Smooth muscle cell (in vitro differentiated cells): ENCODE data around the gene DIDO1. TPM values are rescaled to one million over a fixed set of nuclear protein-coding genes. Genes with fewer than 3 reads are reported as not detected.

ENCODE experiments used
- DNase-seq: peaks from one replicate; lab custom pipeline; 2025; ENCODE audit not compliant: unreplicated experiment; lab: John Stamatoyannopoulos, UW
- H2AFZ ChIP-seq: fragments of 200-600 bp; sonication (generic); 2 replicates; pipeline ENCODE4 v1.6.0; 2016; ENCODE audit warnings: antibody characterized with exemption, low read depth, mild to moderate bottlenecking
- H3F3A ChIP-seq: fragments of 200-600 bp; sonication (generic); 2 replicates; pipeline ENCODE4 v1.6.0; 2017; ENCODE audit warnings: antibody characterized with exemption, low read depth
- H3K27ac ChIP-seq: fragments of 200-600 bp; sonication (generic); 2 replicates; pipeline ENCODE4 v1.5.1; 2016; ENCODE audit warnings: low read depth, mild to moderate bottlenecking
- H3K27me3 ChIP-seq: fragments of 200-600 bp; sonication (generic); 2 replicates; pipeline ENCODE4 v1.6.1; 2016; ENCODE audit warnings: low read depth, mild to moderate bottlenecking
- H3K36me3 ChIP-seq: fragments of 200-600 bp; sonication (generic); 2 replicates; pipeline ENCODE4 v1.5.1; 2016; ENCODE audit warnings: low read depth
- H3K4me1 ChIP-seq: fragments of 200-600 bp; sonication (generic); 2 replicates; pipeline ENCODE4 v1.5.1; 2016; ENCODE audit warnings: low read depth
- H3K4me2 ChIP-seq: fragments of 200-600 bp; sonication (generic); 2 replicates; pipeline ENCODE4 v1.6.0; 2016; ENCODE audit warnings: mild to moderate bottlenecking
- H3K4me3 ChIP-seq: fragments of 200-600 bp; sonication (generic); 2 replicates; pipeline ENCODE4 v1.5.1; 2016; ENCODE audit warnings: mild to moderate bottlenecking
- H3K79me2 ChIP-seq: fragments of 200-600 bp; sonication (generic); 2 replicates; pipeline ENCODE4 v1.6.0; 2016; ENCODE audit warnings: low read depth, mild to moderate bottlenecking
- H3K9ac ChIP-seq: fragments of 200-600 bp; sonication (generic); 2 replicates; pipeline ENCODE4 v1.6.0; 2016; ENCODE audit warnings: low read depth
- H3K9me3 ChIP-seq: fragments of 200-600 bp; sonication (generic); replicated peaks from 2 replicates; pipeline ENCODE4 v1.5.1; 2016; ENCODE audit warnings: low read depth
- H4K20me1 ChIP-seq: fragments of 200-600 bp; sonication (generic); 2 replicates; pipeline ENCODE4 v1.6.0; 2016; ENCODE audit warnings: low read depth
- WGBS: methylation state at CpG from one replicate; pipeline ENCODE4 v1.1.7; 2016; ENCODE audit warnings: low lambda C conversion rate; 5-methylcytosine and 5-hydroxymethylcytosine counted together
- polyA plus RNA-seq: library from polyadenylated mRNA; unstranded; fragments of >200 nt; fragmentation: Nextera tagmentation; extraction: Ambion mirVana; gene quantifications from 2 replicates; pipeline ENCODE4 v1.2.1, GENCODE V29; 2016
- total RNA-seq: library from RNA; depleted of rRNA; stranded (reverse); fragments of >200 nt; gene quantifications from 2 replicates; pipeline ENCODE4 v1.2.3, GENCODE V29; 2014
- TF ChIP-seq, protein P1 (sequence below): fragments of 200-600 bp; sonication (generic); IDR thresholded peaks from 2 replicates; pipeline ENCODE4 v1.5.1; 2017; ENCODE audit warnings: borderline replicate concordance, mild to moderate bottlenecking, antibody characterized with exemption; ENCODE audit not compliant: insufficient read depth, poor library complexity, severe bottlenecking

DIDO1 gene
- total and polyA plus RNA-seq, 2 experiments from 2014 or later = 16.0 to 25.8 TPM

DNA sequence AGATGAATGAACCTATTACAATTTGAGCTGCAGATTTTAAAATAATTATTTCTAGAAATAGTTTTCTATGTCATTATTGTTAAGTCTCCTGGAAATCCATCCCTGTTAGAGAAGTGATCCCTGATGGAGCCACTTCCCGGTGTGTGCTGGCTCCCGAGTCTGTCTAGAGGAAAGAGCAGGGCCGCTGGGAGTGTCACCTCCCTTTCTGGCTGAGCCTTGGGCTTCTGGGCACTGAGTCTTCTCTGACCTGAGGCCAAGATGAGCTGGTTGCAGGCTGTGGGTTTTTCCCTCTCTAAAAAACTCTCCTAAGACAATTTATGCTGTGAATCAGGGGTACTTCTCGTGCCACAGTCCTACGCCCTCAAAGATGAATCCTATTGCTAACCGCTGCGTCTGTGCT is 35.9 kb downstream of the DIDO1 start:
- peaks cover 9% of the 10 kb centered on the region for H3F3A ChIP-seq
- H3K4me2 ChIP-seq = no peak overlapping the region
- no peak for DNase-seq
- no peak overlapping the region for H2AFZ ChIP-seq
- peaks cover 9% of the 10 kb centered on the region for H3K79me2 ChIP-seq
- H3K4me3 ChIP-seq = no peak overlapping the region
- TF ChIP-seq, protein P1, sequence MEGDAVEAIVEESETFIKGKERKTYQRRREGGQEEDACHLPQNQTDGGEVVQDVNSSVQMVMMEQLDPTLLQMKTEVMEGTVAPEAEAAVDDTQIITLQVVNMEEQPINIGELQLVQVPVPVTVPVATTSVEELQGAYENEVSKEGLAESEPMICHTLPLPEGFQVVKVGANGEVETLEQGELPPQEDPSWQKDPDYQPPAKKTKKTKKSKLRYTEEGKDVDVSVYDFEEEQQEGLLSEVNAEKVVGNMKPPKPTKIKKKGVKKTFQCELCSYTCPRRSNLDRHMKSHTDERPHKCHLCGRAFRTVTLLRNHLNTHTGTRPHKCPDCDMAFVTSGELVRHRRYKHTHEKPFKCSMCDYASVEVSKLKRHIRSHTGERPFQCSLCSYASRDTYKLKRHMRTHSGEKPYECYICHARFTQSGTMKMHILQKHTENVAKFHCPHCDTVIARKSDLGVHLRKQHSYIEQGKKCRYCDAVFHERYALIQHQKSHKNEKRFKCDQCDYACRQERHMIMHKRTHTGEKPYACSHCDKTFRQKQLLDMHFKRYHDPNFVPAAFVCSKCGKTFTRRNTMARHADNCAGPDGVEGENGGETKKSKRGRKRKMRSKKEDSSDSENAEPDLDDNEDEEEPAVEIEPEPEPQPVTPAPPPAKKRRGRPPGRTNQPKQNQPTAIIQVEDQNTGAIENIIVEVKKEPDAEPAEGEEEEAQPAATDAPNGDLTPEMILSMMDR = no peak
- no peaks in the 10 kb centered on the region for H3K9me3 ChIP-seq
- 97% methylated on average over 7 of the region's 7 CpGs for WGBS
- no peaks in the 10 kb centered on the region for H3K27me3 ChIP-seq
- H4K20me1 ChIP-seq = peaks cover 14% of the 10 kb centered on the region
- H3K27ac ChIP-seq = no peak overlapping the region
- H3K4me1 ChIP-seq = no peaks in the 10 kb centered on the region
- peaks cover 10% of the 10 kb centered on the region for H3K36me3 ChIP-seq
- H3K9ac ChIP-seq = no peak overlapping the region

- Histone ChIP-seq H3K9me3 (no peaks in the 10 kb centered on the region), H3K9ac (no peak overlapping the region), H2AFZ (no peak overlapping the region), H3K27ac (no peak overlapping the region), H3K79me2 (peaks cover 9% of the 10 kb centered on the region), H4K20me1 (peaks cover 14% of the 10 kb centered on the region), H3K4me1 (no peaks in the 10 kb centered on the region), H3F3A (peaks cover 9% of the 10 kb centered on the region), H3K4me3 (no peak overlapping the region), H3K27me3 (no peaks in the 10 kb centered on the region), H3K36me3 (peaks cover 10% of the 10 kb centered on the region), H3K4me2 (no peak overlapping the region)
- TF ChIP-seq, protein P1 = no peak
- DNase-seq = no peak
- WGBS = 99% methylated on average over 9 of the region's 9 CpGs
These were observed 36.4 kb downstream of the DIDO1 start for GRCh38 chr20:62889871-62890270.

DNA sequence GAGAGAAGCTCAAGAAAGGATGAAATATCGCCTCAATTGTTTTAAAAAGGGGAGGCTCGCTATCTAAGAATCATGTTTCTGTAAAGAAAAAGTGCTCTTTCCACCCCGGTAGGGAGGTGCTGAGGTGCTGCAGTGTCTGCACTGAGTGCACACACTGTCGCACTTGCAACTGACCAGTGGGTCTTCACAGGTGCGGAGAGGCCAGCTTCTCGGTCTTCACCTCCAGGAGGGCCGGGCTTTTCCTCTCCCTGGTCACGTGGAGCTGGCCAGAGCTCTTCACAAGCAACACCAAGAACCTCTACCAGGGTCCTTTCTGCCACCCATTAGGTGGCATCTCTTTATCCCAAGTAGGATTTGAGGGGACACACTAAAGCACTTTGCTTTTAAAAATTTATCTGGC is 36.9 kb downstream of the DIDO1 start:
- no peaks in the 10 kb centered on the region for H3K9me3 ChIP-seq
- H3K36me3 ChIP-seq = peaks cover 10% of the 10 kb centered on the region
- no peak for DNase-seq
- peaks cover 9% of the 10 kb centered on the region for H3F3A ChIP-seq
- H3K4me1 ChIP-seq = no peaks in the 10 kb centered on the region
- H3K4me2 ChIP-seq = no peak overlapping the region
- 97% methylated on average over 8 of the region's 8 CpGs for WGBS
- H3K4me3 ChIP-seq = no peak overlapping the region
- no peaks in the 10 kb centered on the region for H3K27me3 ChIP-seq
- TF ChIP-seq, protein P1 = no peak
- H2AFZ ChIP-seq = no peak overlapping the region
- no peak overlapping the region for H3K27ac ChIP-seq
- no peak overlapping the region for H3K9ac ChIP-seq
- peaks cover 9% of the 10 kb centered on the region for H3K79me2 ChIP-seq
- H4K20me1 ChIP-seq = peaks cover 14% of the 10 kb centered on the region

- Histone ChIP-seq H3K27ac (no peak overlapping the region), H3K36me3 (peaks cover 10% of the 10 kb centered on the region), H3K4me2 (no peak overlapping the region), H3F3A (peaks cover 9% of the 10 kb centered on the region), H3K9me3 (no peaks in the 10 kb centered on the region), H3K27me3 (no peaks in the 10 kb centered on the region), H3K4me1 (no peaks in the 10 kb centered on the region), H3K9ac (no peak overlapping the region), H3K79me2 (peaks cover 9% of the 10 kb centered on the region), H2AFZ (no peak overlapping the region), H4K20me1 (peaks cover 14% of the 10 kb centered on the region), H3K4me3 (no peak overlapping the region)
- WGBS = 95% methylated on average over 17 of the region's 17 CpGs
- TF ChIP-seq, protein P1 = no peak
- no peak for DNase-seq
These were observed 37.4 kb downstream of the DIDO1 start for GRCh38 chr20:62888910-62889309.
